GM21447 (cell line): ENCODE results near the gene ANKRD33B.
"Not testable (repeated sequence)": the region's sequence is repeated elsewhere in the genome, so short reads cannot be mapped to it uniquely, and the experiment has no call there.

Source experiments
- ATAC-seq: cut with Tn5 transposase; IDR thresholded peaks from one replicate; pipeline ENCODE4 v1.9.1; 2021; ENCODE audit not compliant: unreplicated experiment

ANKRD33B gene

DNA sequence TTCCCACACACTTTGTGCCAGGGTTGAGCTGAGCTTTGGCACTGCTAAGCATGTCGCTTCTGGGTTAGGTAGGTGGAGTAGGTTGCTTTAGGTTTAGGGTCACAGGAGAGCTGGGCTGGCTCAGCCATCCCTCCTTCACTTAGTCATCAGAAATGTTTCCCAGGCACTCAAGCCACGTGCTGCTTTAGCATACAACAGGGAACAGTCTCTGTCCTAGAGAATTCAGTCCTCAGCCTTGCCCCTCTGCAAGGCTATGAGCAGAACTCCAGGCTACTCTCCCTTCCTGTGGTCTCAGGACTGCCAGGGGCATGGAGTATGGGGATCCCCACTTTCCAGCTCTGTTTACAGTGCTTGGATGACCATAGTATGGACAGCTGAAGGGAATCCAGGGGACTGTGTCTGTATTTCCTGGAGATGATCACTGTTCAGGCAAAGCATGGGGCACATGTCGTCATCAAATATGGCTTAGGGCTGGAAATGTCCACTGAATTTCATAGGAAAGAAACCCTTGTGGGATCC lies 7.5 kb upstream of the ANKRD33B start:
- no peak for ATAC-seq

DNA sequence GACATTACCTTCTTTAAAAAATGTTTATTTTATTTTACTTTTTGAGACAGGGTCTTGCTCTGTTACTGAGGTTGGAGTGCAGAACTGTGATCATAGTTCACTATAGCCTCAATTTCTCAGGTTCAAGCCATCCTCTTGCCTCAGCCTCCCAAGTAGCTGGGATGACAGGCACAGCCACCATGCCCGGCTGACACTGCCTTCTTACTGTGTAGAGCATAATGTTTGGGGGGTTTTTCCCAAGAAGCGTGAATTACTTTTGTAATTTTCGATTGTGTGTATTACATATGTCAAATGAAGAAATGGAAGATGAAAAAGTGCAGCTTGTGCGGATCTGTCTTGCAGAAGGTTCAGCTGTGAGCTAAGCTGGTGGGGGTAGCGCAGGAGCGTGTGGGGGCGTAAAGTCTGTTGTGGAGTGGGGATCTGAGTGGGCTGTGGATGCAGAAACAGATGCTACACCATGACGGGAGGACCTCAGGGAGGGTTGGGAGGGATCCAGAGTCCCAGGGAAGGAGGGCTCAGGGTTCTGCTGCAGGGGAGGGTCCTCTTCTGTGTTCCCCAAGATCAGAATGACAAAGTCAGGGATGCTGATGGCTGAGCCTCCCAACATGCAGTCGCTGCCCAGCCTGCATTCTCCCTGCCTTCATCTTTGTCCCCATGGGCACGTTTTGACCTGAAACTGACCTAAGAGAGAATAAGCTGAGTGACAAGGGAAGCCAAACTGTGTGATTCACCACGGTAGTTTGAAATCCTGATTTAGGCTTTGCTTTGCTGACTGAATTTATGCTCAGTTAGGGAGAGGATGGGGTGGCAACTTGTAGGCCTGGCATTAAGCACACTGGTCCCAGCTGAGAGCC lies 6.8 kb upstream of the ANKRD33B start:
- ATAC-seq, result no peak

DNA sequence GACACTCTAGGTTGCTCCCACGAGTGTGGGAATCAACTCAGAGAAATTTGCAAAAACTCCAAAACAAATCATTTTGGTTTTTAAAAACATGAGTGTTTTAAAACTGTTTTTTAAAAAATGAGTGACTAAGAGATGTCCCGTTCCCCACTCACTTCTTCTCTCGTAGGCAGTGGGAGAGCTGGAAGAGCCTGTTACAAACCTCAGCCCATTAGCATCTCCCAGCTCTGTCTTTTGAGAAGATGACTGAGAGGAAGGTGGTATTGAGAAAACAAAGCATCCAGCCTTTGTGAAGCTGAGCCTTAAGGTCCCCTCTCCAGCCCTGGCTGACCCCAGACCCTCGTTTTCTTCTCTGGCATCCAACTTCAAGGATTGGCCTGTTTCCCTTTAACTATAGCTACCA lies 4.7 kb upstream of the ANKRD33B start:
- no peak for ATAC-seq

DNA sequence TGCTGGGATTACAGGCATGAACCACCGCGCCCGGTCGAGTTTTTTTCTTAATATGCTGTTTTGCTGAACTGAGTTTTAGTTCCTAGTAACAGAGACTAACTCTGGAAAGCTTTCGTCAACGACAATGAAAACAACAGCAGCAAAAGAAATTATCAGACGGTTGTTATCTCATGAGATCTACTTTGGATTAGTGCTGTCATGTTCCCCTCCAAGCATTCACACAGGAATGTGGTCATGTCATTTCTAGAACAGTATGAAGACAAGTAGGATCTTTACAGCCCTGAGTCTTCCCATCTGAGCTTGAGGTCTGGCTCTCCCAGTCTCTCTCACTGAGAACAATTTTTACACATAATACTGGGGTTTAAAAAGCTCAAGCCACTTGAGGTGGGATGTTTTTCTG lies 4.0 kb upstream of the ANKRD33B start:
- ATAC-seq, result no peak

DNA sequence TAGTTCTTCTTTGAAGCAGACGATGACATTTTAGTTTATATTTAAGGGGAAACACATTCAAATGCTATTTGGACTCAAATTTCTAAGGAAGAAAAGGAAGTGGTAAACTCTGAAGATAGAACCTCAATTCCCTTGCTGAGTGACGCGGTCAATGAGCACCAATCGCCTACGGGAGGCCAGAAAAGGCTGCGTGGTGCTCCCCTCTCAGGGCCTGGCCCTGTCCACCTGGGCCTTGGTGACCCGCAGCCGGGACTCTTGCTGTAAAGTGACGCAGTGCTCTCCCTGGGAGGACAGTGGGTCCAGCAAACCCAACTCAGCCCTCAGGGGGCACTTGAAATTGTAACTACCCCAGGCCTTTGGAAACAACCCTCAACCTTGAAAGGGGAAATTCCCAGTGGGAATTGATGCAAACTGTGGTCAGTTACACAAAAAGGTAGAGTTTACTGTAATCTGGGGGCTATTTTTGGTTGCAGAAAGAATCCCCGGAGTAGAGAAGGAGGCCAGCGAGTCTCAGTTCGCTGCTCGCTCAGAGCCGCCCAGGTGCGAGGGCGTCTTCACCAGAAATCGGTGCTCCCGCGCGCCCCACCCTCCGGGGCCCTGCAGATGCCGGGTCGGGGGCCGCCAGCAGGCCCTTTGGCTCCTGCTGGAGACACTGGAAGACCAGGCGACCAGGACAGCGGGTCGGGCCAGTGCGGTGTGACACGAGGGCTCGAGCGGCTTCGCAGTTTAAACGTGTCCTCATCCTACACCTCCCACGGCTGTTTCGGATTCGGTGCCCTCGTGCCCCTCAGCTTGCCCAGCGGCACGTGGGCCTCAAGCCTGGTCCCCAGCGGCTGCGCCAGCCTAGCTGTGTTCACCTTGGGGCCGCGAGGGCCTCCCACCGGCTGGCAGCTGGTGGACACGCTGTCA lies 1.4 kb upstream of the ANKRD33B start:
- peak; percentile 22 for ATAC-seq

DNA sequence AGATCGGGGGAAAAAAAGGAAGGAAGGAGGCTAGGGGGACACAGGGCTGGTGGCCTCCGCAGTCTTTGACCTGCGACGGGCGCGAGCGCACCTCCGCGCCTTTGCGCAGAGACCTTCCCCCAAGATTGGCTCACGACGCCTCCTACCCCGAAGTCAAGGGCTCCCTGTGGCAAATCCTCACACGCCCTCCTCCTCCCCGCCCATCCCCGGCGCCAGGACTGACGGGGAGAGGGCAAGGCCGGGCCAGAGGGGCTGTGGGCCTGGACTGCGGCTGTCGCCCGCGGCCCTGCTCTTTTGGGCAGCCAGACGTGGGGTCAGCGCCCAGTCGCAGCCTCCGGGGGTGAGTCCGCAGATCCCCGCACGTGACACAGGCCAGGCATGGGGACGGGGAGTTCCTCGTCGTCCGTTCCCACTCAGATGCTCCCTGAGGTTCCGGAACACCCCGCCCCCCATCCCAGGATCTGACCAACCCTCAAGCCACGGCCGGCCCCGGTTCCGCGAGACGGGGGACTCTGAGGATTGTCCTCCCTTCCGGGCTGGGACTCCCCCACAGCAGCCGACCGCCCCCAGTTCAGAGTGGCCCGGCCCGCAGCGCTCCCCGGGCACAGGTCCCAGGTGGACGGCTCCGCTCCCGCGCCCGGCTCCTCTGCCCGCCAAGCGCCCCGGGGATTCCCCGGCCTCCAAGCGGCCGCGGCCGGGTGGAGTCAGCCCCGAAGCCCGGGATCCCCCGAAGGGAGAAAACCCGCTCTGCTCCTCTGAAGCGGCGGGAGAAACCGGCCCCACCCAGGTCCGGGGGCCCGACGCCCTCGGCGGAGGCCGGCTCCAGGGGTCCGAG lies 543 bp upstream of the ANKRD33B start:
- ATAC-seq, result peak; percentile 30

DNA sequence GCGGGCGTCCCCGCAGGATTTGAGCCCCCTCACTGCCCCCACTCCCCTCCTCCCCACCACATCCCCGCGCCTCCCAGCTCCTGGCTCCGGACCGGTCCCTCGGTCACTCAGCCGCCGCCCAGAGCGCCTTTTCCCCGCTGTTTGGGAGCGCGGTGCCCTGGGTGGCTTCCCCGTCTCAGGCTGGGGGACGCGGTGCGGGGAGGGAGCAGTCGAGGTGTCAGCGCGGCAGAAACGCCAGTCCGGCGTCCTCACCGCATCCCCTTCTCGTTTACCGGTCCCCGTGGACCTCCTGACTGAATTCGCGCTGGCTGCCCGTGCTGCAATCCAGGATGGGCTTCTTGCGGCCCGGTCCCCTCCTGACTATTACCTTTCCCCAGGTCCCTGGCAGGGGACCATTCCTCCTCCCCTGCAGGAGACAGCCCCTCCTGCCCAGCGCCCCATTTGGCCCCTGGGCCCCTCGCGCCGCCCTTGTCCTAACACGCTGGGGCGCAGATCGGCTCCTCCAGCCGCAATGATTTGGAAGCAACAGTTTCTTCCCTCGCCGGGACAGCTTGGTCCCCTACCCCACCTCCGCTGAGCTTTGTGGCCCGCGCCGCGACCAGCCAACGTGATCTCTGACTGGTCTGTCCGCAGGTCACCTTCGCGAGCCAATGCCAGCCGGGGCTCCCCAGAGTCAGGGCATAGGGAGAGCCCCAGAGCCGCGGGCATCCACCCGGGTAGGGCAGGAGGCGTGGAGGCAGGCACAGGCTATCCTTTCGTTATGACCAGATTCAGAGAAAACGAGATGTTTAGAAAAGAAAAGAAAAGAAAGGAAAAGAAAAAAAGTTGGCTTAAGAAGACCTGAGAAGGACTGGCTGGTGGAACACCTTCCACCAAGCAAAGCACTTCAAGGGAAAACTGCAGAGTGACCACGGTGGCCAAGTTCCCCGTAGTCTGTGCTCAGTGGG lies 1.2 kb downstream of the ANKRD33B start:
- no peak for ATAC-seq

DNA sequence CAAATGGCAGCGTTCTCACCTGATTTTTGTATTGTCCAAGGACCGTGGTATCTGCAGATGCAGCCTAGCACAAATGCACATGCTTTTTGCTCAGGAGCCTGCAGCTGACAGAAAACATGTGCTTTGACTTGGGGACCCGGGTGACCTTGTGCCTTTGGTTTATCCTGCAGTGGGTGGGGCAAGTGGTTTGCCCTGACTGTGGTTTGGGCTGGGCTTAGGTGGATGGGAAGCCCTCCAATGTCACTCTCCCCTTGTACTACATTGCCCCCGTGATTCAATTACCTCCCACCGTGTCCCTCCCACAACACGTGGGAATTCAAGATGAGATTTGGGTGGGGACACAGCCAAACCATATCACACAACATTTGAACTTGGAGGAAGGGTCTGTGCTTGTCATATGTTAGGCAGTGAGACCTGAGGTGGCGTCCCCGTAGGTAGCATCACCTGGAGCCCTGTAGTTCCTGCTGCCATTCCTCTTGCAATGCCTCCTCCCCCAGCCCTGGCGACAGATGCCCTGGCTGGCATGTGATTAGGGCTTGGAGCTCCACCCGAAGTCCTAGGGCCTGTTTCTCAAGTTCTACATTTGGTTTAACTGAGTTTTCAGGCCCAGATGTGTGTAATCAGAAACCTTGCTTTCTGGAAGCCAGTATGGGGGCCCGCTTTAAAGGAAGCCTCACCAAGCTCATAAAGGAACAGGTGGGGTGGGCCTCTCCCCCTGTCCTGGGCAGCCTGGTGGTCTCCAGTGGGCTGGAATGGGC lies 2.1 kb downstream of the ANKRD33B start:
- ATAC-seq, result no peak

DNA sequence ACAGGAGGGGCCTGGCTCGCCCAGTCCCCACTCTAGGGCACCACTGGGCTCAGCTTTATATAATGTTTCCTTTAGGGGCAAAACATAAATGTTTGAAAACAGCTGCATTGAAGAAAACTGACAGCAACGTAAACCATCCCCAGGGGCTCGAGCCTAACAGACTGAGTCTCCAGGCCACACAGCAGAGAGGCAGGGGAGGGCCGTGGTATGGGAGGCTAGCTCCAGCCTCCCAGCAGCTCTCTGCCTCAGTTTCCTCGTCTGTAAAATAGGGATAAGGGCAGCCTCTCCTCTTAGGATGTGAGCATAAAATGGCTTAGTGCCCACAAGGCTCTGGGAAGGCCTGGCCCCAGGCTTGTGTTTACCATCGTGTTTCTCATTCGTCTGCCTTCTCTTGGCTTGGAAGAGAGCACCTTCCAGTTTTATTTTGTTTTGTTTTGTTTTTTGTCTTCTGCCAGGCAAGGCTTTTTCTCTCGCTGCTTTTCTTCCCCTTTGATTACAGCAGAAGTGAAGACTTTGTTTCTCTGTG lies 2.7 kb downstream of the ANKRD33B start:
- no peak for ATAC-seq

DNA sequence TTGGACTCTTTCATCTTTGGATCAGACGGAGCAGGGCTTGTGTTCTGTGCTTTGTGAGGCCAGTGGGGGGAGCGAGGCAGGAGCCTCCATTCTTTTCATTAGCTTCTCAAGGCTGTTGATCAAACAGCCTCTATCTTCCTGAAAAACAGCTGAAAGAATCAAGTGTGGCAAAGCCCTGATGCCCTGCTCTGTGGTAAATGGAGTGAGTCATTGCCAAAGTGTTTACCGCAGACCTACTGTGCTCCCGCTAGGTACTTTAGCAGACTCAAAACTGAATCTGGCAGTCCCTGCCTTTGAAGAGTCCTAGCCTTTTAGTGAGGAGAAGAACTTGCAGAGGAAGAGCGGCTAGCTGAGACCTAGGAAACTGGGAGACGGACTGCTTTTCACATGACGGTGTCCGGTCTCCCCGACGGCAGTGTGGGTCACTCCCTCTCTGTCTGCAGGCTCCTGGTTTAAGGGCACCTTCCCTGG lies 3.3 kb downstream of the ANKRD33B start:
- no peak for ATAC-seq

DNA sequence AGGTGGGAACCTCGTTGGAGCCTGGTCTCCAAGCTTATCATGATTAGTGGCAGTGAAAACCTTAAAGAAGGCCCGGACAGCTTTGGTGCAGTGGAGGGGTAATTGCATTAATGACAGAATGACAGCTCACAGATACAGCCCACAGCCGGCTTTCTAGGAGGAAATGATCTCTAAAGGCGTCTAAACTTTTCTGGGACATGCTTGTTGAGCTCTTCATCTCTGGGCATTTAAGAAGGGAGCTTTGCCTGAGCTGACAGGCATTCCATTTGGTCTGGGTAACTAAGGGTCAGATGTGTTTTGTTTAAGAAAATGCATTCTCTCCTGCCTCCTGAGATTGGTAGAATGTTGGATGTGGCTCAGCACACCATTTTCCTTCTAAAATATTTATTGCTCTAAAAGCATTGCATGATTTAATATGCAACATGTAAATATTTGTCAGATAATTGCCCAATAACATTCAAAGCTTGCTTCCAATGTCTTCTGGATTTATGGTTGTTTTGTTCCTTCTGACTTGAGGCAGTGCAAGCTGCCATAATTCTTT lies 4.0 kb downstream of the ANKRD33B start:
- ATAC-seq, result no peak

DNA sequence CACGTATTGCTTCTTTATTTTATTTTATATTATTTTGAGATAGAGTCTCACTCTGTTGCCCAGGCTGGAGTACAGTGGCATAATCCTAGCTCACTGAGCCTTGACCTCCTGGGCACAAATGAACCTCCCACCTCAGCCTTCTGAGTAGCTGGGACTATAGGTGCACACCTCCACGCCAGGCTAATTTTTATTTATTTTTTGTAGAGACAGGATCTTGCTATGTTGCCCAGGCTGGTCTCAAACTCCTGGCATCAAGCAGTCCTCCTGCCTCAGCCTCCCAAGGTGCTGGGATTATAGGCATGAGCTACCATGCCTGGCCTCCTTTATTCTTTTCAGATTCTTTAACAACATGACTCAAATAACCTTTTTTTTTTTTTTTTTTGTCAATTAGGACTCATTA lies 6.7 kb downstream of the ANKRD33B start:
- ATAC-seq, result not testable (repeated sequence)

DNA sequence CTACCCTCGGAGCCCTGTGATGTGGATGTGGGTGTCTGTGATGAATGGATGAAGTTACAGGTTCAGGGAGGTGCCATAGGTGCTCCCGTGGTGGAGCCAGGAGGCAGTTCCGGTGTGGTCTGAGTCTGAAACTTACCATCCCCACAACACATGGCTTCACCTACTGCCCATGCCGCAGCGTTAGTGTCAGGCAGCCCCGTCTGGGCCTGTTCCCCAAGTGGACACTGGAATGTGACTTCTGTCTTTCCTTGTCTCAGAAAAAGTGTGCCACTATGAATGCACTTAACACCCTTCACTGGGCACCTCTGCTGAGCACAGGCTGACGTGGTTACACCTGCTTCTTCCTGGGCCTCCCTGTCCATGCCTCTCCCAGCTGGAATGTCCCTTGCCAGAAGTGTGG lies 8.6 kb downstream of the ANKRD33B start:
- ATAC-seq, result no peak

DNA sequence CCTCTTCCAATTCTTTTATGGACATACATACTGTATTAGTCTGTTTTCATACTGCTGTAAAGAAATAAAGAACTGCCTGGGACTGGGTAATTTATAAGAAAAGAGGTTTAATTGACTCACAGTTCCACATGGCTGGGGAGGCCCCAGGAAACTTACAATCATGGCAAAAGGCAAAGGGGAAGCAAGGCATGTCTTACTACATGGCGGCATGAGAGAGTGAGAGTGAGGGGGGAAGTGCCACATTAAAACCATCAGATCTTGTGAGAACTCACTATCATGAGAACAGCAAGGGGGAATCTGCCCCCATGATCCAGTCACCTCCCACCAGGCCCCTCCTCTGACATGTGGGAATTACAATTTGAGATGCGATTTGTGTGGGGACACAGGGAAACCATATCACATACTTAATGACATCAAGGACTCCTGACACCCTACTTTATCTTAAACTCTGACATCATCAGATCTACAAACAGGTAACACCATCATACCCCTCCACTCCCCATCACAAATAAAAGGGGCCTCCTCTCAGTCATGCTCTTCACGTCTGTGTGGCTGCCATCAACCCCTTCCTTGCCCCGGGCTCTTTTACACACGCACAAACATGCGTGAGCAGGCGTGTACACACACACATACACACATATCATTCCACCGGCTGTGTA lies 9.7 kb downstream of the ANKRD33B start:
- ATAC-seq, result no peak

DNA sequence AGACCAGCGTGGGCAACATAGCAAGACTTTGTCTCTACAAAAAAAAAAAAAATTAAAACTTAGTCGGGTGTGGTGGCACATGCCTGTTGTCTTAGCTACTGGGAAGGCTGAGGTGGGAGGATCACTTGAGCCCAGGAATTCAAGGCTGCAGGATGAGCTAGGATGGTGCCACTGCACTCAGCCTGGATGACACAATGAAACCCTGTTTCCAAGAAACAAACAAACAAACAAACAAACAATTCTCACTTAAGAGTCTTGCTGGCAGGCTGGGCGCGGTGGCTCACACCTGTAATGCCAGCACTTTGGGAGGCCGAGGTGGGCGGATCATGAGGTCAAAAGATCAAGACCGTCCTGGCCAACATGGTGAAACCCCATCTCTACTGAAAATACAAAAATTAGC lies 11.0 kb downstream of the ANKRD33B start:
- ATAC-seq, result not testable (repeated sequence)

DNA sequence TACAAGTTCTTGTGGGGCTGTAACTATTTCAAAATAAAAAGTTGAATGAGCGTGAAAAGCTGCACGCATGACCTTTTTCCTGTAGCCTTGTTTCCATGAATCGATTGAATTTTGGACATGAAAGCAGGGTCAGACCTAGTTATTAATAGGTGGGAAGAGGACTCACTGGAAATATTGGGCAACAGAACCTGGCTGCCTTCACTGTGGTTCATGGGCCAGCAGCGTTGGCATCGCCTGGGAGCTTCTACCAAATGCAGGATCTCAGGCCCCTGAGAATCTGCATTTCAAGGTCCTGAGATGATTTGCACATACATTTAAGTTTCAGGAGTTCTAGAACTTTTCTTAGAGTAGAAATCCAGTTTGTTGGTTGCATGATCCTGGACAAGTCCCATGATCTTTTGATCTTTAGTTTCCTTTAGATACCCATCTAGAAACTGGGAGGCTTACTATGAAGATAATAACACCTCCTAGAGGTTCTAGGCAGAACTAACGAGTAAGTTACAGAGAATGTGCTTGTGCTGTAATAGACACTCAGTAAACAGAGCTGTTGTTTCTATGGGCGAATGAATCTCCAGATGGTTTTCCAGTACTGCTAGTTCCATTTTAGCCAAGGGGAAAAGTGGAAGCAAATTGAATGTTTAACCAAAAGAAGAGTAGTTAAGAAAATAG lies 12.4 kb downstream of the ANKRD33B start:
- no peak for ATAC-seq

DNA sequence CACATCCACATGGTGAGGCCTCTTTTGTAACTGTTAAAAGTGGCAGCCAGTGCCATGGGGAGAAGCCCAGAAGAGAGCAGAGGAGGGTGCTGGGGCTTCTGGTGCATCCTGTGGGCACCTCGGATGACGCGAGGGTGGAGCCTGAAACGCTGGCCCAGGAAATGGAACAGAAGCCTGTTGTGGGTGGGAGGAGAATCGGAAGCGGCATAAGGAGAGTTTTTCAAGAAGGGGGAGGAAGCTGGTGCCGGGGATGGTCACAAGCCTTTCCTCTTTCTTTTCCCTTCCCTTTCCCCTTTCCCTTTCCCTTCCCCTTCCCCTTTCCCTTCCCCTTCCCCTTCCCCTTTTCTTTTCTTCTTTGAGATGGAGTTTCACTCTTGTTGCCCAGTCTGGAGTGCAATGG lies 12.9 kb downstream of the ANKRD33B start:
- ATAC-seq, result no peak
